GM19452 (cell line): ENCODE results near the gene ELAVL3.
"Not testable (repeated sequence)": the region's sequence is repeated elsewhere in the genome, so short reads cannot be mapped to it uniquely, and the experiment has no call there.

Source experiments
- ATAC-seq: cut with Tn5 transposase; IDR thresholded peaks from one replicate; pipeline ENCODE4 v1.9.1; 2021; ENCODE audit not compliant: unreplicated experiment

ELAVL3 gene

DNA sequence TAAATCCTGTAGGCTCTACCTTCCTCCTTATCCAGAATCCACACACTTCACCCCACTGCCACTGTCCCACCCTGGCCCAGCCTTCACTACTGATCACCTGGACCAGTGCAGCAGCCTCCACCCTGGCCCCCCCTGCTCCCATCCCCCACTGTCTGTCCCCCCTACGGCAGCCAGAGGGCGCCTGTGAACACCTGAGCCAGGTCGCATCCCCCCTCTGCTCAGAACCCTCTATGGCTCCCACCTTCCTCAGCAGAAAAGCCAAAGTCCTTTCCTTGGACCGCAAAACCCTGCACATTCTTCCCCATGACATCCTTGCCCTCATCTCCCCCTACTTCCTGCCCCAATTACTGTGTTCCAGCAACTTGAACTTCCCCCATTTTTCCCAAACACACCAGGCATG is 20.6 kb downstream of the ELAVL3 start:
- no peak for ATAC-seq

DNA sequence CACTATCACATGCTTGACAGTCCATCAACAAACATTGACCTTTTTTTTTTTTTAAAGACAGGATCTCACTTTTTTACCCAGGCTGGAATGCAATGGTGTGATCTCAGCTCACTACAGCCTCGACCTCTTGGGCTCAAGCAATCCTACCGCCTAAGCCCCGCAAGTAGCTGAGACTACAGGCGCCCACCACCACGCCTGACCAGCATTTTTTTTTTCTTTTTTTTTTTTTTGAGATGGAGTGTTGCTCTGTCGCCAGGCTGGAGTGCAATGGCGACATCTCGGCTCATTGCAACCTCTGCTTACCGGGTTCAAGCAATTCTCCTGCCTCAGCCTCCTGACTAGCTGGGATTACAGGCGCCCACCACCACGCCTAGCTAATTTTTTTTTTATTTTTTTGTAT is 21.9 kb downstream of the ELAVL3 start:
- not testable (repeated sequence) for ATAC-seq

GRCh38 chr19:11458236-11458900 is 22.5 kb downstream of the ELAVL3 start:
- ATAC-seq, result no peak

DNA sequence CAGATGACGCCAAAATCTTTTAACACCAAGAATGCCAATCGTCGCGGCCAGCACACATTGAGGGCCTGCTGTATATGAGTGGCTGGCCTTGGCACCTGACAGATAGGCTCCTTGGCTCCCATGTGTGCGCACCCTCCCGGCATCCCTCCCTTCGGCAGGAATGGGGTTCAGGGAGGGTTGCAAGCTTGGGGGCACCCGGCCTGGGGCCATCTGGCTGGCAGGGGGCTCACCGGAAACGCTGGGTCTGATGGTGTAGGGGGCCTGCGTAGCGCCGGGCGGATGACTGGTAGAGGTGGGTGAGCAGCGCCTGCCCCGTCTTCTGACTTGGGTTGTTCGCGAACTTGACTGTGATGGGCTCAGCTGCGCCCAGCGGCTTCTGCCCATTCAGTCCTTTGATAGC is 23.0 kb downstream of the ELAVL3 start:
- ATAC-seq, result no peak

DNA sequence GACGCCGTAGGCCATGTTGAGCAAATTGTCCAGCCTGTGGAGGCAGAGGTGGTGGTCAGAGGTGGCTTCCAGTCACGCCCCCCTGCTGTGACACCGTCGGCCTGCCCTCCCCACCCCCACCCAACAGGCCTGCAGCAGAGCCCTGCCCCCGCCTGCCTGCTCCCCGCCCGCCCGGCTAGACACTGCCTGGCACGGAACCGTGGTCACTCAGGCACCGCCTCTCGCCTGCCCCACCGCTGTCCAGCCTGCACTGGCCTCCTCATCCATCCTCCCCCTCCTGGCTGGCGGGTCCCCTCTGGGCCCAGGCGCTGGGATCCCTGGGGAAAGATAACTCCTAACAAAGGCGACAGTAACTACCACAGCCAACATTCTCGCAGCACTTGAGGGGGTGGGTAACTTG is 23.7 kb downstream of the ELAVL3 start:
- ATAC-seq, result no peak

GRCh38 chr19:11456659-11457058 is 24.2 kb downstream of the ELAVL3 start:
- ATAC-seq, result no peak

DNA sequence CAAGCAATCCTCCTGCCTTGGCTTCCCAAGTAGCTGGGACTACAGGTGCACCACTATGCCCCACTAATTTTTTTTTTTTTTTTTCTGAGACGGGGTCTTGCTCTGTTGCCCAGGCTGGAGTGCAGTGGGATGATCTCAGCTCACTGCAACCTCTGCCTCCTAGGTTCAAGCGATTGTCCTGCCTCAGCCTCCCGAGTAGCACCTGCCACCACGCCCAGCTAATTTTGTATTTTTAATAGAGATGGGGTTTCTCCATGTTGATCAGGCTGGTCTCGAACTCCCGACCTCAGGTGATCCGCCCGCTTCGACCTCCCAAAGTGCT is 25.7 kb downstream of the ELAVL3 start:
- ATAC-seq, result not testable (repeated sequence)

GRCh38 chr19:11453468-11454341 is 27.1 kb downstream of the ELAVL3 start:
- ATAC-seq, result no peak

DNA sequence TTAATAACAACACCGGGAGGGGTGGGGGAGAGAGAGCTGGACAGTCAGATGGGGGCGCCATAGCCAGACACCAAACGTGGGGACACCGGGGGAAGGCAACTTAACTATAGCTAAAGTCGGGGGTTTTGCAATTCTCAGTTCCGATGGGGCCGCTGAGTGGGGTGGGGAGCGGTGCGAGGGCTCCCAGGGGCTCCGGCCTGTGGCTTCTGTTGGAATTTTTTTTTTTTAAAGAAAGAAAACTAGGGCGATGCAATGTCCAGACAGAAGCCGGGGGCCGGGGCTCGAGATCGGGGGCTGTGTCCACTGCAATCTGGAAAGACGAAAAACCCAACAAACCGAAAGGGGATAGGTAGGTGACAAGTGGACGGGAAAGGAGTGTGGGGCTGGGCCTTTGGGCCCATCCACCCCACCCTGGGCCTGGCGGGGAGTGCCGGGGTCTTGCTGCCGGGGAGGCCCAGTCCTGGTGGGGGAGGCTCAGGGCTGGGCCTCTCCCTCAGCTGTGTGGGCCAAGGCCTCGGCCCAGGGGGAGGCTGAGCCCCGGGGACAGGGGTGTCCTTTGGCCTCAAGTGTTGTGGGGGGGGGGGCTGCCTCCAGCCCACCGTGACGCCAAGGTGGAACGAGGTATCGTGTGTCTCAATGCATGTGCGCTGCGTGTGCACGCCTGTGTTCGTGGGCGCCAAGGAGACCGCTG is 28.1 kb downstream of the ELAVL3 start:
- no peak for ATAC-seq

GRCh38 chr19:11451871-11452619 is 28.8 kb downstream of the ELAVL3 start:
- no peak for ATAC-seq

DNA sequence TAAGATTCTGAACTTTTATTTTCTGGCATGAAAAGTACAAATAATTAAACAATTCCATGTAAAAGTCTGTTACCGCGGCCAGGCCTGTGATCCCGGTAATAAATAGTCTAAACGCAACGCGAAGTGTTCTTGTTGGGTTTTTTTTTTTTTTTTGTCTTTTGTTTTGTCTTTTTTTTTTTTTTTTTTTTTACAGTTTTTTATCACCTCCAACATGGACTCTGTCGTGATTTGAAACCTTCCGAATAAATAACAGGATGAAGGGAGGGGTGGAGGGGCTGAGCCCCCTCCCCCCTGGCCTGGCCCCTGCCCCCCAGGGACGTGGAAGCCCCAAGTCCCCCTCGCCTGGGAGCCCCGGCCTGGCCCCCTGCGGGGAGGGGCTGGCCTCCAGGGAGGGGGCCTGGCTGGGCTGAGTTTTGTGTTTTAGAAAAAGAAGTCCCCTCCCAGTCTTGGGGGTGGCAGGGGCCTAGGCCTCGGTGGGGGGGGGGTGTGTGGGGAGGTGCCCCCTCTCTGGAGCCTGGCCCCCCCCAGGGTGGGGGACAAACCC is 29.4 kb downstream of the ELAVL3 start:
- no peak for ATAC-seq

DNA sequence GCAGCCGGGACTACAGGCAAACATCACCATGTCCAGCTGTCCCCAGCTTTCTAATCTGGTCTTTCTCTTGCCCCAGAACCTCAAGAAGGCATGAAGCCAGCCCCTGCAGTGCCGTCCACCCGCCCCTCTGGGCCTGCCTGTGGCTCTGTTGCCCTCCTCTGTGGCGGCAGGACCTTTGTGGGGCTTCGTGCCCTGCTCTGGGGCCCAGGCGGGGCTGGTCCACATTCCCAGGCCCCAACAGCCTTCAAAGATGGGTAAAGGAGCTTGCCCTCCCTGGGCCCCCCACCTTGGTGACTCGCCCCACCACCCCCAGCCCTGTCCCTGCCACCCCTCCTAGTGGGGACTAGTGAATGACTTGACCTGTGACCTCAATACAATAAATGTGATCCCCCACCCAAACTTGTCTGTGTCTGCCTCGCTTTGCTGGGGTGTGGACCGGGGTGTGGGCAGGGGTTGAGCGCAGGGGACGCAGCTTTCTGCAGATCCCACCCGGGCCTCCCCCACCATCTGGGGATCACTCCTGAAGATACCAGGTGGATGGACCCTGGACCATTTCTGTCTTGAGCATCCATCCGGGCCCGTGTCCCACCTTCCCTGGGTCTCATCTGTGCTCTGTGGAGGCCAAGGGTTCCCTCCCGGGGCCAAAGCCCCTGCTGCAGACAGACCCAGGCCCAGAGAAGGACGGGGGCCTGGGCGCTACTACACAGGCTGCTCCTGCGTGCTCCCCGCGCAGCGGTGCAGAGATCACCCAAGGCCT is 30.1 kb downstream of the ELAVL3 start:
- ATAC-seq, result no peak

DNA sequence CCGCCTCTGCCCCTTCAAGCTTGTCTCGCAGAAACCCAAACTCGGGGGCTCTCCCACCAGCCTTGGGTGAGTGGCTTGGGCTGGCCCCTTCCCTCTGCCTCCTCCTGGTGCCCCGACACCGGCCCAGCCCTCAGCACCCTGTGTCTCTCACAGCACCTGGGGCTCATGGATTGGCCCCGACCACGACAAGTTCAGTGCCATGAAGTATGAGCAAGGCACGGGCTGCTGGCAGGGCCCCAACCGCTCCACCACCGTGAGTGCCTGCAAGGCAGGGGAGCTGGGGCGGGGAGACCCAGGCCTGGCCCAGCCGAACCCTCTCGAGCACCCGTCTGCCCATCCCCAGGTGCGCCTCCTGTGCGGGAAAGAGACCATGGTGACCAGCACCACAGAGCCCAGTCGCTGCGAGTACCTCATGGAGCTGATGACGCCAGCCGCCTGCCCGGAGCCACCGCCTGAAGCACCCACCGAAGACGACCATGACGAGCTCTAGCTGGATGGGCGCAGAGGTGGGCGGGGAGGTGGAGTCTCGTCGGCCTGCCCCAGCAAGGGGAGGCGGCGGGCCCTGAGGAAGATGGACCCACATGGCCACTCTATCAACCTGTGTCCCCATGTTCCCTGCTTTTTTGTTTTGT is 31.8 kb downstream of the ELAVL3 start:
- no peak for ATAC-seq

DNA sequence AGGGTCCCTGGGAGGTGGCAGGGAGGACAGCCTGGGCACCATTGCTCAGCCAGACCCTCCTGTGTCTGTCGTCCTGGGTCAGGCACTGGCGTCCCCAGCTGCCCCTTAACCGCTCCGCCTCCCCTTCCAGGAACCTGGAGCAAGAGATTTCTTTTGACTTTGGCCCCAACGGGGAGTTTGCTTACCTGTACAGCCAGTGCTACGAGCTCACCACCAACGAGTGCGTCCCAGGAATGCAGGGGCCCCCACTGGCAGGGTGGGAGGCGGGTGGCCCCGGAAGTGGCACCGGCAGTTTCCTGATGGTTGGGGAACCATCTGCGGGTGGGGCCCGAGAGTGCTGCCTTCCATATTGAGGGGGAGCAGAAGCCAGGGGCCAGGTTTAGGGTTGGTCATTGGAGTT is 32.4 kb downstream of the ELAVL3 start:
- no peak for ATAC-seq

- no peak for ATAC-seq
These were observed 33.2 kb downstream of the ELAVL3 start for GRCh38 chr19:11447347-11448262.

DNA sequence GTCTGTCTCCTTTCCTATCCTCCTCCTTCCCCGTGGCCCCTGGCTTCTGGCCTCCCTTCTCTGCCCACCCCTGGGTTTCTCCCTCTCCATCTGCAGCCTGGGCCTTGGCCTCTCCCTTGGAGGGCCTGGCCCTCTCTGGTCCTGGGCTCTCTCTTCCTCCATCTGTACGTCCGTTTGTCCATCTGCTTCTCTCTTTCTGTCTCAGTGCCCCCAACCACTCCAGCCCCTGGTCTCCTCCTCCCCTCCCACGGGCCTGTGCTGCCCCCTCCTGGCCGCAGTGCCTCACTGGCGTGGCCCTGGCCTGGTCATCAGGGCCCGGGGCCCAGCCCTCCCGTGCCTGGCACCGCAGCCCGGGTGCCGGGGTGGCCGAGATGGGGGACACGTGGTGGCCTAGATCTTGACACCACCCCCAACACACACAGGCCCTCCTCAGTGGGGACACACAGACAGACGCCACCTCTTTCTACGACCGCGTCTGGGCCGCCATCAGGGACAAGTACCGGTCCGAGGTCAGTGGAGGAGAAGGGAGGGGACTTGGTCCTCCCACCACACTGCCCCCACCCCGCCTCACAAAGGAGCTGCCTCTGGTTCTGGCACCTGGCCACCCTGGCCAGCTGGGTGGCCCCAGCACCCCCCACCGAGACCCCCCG is 34.1 kb downstream of the ELAVL3 start:
- no peak for ATAC-seq

DNA sequence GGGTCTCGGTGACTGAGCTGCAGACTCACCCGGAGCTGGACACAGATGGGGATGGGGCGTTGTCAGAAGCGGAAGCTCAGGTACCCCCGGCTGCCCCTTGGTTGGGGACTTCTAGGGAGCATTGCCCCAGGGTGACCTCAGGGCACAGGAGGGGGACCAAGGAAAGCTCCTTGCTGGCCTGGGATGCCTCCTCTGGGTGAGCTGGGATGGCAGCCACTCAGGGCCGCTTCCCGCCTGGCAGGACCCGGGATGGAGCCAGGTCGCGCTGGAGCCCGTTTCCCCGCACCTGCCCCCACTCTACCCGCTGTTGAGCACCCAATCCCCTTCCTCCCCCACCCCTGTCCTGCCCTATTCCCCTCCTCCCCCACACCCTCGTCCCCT is 34.6 kb downstream of the ELAVL3 start:
- no peak for ATAC-seq

DNA sequence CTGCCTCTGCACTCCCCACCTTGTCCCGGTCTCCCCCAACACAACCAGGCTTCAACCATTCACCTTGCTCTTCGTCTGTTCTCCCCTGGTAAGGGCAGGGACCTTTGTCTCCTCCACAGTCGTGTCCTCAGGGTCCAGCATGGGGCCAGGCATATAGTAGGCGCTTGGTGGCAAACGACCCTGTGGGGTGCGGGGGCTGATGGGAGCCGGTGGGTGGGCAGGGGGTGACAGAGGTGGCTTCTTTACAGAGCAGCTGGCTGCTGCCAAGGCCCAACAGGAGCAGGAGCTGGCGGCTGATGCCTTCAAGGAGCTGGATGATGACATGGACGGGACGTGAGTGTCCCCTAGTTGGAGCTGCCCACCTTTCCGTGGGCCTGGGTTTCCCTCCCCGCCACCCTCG is 35.7 kb downstream of the ELAVL3 start:
- ATAC-seq, result no peak
